AG10803 (cell line): Measurements from ENCODE around the gene TBC1D2.

Source experiments
- DNase-seq: peaks from one replicate; pipeline ENCODE4 v3.0.0; 2010; ENCODE audit warnings: low read depth
- H3K4me3 ChIP-seq: 2 replicates; pipeline ENCODE4 v1.5.1; 2011; ENCODE audit warnings: mild to moderate bottlenecking, low read length, control low read depth
- TF ChIP-seq, protein P1 (sequence below): conservative IDR thresholded peaks from 2 replicates; pipeline ENCODE4 v1.5.1; 2011; ENCODE audit warnings: mild to moderate bottlenecking, low read length, control low read depth, inconsistent platforms

TBC1D2 gene

DNA sequence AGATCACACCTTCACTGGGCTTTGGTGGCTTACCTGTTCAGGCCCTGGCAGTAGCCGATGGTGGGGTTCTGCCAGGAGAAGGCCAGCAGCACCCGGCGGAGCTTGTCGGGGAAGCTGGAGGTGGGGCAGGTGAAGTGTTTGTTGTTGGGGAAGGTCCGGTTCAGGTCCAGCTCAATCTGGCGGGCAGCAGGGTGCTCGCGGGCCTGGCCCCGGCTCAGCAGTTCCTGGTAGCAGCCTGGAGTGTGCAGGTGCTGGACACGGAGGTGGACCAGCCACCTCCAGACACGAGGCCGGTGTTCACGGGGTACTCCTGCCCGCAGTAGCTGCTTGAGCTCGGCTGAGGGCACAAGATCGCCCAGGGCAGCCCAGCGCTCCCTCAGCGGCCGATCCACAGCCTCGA, 46.8 kb downstream of the TBC1D2 start:
- no peak overlapping the region for H3K4me3 ChIP-seq
- TF ChIP-seq, protein P1, sequence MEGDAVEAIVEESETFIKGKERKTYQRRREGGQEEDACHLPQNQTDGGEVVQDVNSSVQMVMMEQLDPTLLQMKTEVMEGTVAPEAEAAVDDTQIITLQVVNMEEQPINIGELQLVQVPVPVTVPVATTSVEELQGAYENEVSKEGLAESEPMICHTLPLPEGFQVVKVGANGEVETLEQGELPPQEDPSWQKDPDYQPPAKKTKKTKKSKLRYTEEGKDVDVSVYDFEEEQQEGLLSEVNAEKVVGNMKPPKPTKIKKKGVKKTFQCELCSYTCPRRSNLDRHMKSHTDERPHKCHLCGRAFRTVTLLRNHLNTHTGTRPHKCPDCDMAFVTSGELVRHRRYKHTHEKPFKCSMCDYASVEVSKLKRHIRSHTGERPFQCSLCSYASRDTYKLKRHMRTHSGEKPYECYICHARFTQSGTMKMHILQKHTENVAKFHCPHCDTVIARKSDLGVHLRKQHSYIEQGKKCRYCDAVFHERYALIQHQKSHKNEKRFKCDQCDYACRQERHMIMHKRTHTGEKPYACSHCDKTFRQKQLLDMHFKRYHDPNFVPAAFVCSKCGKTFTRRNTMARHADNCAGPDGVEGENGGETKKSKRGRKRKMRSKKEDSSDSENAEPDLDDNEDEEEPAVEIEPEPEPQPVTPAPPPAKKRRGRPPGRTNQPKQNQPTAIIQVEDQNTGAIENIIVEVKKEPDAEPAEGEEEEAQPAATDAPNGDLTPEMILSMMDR = no peak
- no peak for DNase-seq

DNA sequence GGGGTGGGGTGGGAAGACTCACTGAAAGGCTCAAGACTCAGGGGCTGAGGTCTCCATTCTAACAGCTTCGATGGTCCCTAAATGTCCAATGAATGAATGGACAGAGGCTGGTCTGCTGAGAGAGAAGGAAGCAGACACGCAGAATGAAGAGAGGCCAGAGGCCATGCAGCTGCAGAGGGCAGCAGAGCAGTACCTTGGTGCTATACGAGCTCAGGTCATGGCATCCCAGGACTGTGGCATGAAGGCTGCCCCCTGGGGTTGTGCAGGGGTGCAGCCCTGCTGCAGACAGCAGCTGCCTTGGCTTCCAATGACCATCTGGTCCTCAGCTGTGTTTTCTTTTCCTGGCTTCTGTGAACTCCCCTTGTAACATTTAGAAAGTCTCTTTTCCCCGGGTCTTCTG, 47.8 kb downstream of the TBC1D2 start:
- no peak overlapping the region for H3K4me3 ChIP-seq
- DNase-seq = no peak
- TF ChIP-seq, protein P1 = 0 out of 2 replicates have a peak, but pooled peaks have one; percentile 5

DNA sequence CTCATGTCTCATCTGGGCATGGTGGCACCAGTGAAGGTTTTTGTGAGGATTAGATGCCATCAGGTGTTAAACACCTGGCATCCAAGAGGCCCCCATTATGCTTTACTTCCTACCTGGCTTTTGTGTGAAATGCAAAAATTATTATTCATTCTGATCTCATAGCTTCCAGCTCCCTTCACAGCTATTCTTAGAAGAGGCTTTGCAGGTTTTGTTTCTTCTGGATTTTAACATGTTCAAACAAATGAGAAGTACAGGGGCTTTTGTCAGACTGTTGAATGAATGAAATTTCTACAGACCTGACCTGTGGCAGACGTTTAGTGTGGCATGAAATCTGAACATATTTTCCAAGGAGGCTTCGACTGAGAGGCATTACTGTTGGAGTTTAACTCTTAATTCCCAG, 48.7 kb downstream of the TBC1D2 start:
- H3K4me3 ChIP-seq = no peak overlapping the region
- DNase-seq = no peak
- TF ChIP-seq, protein P1 = no peak

DNA sequence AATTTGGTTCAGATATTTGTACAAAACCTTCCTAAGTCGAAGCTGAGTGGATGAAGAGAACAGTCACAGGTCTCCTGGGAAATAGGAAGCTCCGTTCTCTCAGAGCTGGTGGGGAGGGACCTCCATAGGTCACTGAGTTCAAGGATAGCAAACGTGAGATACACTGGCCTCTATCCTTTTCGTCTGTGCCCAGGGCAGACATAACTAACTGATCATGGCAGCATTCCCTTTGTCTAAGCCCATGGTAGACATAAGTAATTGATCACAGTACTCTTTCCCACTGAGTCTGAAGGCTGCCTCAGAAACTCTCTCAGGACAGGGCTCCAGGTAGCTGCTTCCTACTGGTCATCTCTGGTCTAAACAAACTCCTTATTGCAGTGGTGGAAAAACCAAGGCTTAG, 50.8 kb downstream of the TBC1D2 start:
- no peak overlapping the region for H3K4me3 ChIP-seq
- TF ChIP-seq, protein P1 = no peak
- DNase-seq = no peak

DNA sequence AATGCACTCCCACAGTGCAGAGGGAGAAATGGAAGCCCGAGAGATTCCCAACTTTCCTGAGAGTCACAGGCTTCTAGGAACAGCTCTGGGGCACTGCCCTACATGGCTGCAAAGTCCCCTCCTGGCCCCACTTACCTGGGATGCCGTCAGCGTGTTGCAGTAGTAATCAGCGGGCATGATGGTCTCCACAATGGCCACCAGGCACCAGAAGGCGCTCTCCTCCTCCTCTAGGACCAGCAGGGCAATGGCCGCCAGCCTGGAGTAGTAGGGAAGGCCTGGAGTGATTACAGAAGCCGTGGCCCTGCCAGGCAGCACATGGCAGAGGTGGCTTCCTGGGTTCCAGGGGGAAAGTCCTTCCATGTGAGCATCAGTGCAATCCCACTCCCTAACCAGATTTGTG, 52.3 kb downstream of the TBC1D2 start:
- TF ChIP-seq, protein P1 = no peak
- DNase-seq = no peak
- no peak overlapping the region for H3K4me3 ChIP-seq

GRCh38 chr9:98202252-98202651, 53.2 kb downstream of the TBC1D2 start:
- no peak overlapping the region for H3K4me3 ChIP-seq
- TF ChIP-seq, protein P1 = no peak
- no peak for DNase-seq

GRCh38 chr9:98201749-98202148, 53.7 kb downstream of the TBC1D2 start:
- no peak for DNase-seq
- no peak overlapping the region for H3K4me3 ChIP-seq
- TF ChIP-seq, protein P1 = no peak
